Ecto neural progenitor cell (in vitro differentiated cells): ENCODE results near the gene SOX1.

Source experiments
- DNase-seq: peaks from one replicate; pipeline ENCODE4 v3.0.0-alpha.2; 2018; ENCODE audit warnings: low spot score

Gene SOX1

GRCh38 chr13:112072534-112073244 lies 5.7 kb downstream of the SOX1 start:
- peak; percentile 88 for DNase-seq

GRCh38 chr13:112073245-112074138 lies 6.5 kb downstream of the SOX1 start:
- DNase-seq: peak; percentile 93

GRCh38 chr13:112074139-112074865 lies 7.4 kb downstream of the SOX1 start:
- DNase-seq: no peak

- peak; percentile 48 for DNase-seq
Observed at GRCh38 chr13:112077729-112078128, 10.8 kb downstream of the SOX1 start.

GRCh38 chr13:112078216-112078615 lies 11.3 kb downstream of the SOX1 start:
- DNase-seq: peak; percentile 60

- peak; percentile 42 for DNase-seq
Observed at GRCh38 chr13:112078879-112079531, 12.1 kb downstream of the SOX1 start.

GRCh38 chr13:112079696-112080095 lies 12.7 kb downstream of the SOX1 start:
- no peak for DNase-seq

GRCh38 chr13:112083971-112084370 lies 17.0 kb downstream of the SOX1 start:
- DNase-seq: no peak

GRCh38 chr13:112092453-112092852 lies 25.5 kb downstream of the SOX1 start:
- DNase-seq: no peak

- no peak for DNase-seq
Observed at GRCh38 chr13:112095354-112095753, 28.4 kb downstream of the SOX1 start.

GRCh38 chr13:112096959-112097358 lies 30.0 kb downstream of the SOX1 start:
- DNase-seq: no peak

- DNase-seq: no peak
Observed at GRCh38 chr13:112097770-112098169, 30.8 kb downstream of the SOX1 start.

GRCh38 chr13:112098699-112099098 lies 31.8 kb downstream of the SOX1 start:
- DNase-seq: no peak

- no peak for DNase-seq
Observed at GRCh38 chr13:112101360-112101930, 34.5 kb downstream of the SOX1 start.

- no peak for DNase-seq
Observed at GRCh38 chr13:112102243-112102642, 35.3 kb downstream of the SOX1 start.

- no peak for DNase-seq
Observed at GRCh38 chr13:112103260-112103838, 36.4 kb downstream of the SOX1 start.

GRCh38 chr13:112103961-112104880 lies 37.3 kb downstream of the SOX1 start:
- peak; percentile 94 for DNase-seq

- DNase-seq: no peak
Observed at GRCh38 chr13:112104881-112105234, 37.9 kb downstream of the SOX1 start.

GRCh38 chr13:112105244-112105681 lies 38.3 kb downstream of the SOX1 start:
- peak; percentile 69 for DNase-seq

- peak; percentile 78 for DNase-seq
Observed at GRCh38 chr13:112105892-112106291, 38.9 kb downstream of the SOX1 start.
